ENCODE data around the gene GPR142. TPM values are rescaled to one million over a fixed set of nuclear protein-coding genes. Genes with fewer than 3 reads are reported as not detected.

Gene GPR142
- total RNA-seq, 1 donor from 2014 or later = 0.20 TPM

GRCh38 chr17:74344658-74345057, 22.6 kb upstream of the GPR142 start:
- DNase-seq (ENCODE audit: low spot score) = no peak

- DNase-seq (ENCODE audit: low spot score) = no peak
Observed at GRCh38 chr17:74345433-74346241, 21.7 kb upstream of the GPR142 start.

GRCh38 chr17:74347646-74348045, 19.7 kb upstream of the GPR142 start:
- DNase-seq (ENCODE audit: low spot score) = no peak

- no peak for DNase-seq (ENCODE audit: low spot score)
Observed at GRCh38 chr17:74349120-74349519, 18.2 kb upstream of the GPR142 start.

GRCh38 chr17:74350486-74350885, 16.8 kb upstream of the GPR142 start:
- no peak for DNase-seq (ENCODE audit: low spot score)

- DNase-seq (ENCODE audit: low spot score) = no peak
Observed at GRCh38 chr17:74351552-74352210, 15.6 kb upstream of the GPR142 start.

GRCh38 chr17:74353446-74354060, 13.8 kb upstream of the GPR142 start:
- no peak for DNase-seq (ENCODE audit: low spot score)

- no peak for DNase-seq (ENCODE audit: low spot score)
Observed at GRCh38 chr17:74354123-74354522, 13.2 kb upstream of the GPR142 start.

GRCh38 chr17:74354561-74354960, 12.7 kb upstream of the GPR142 start:
- DNase-seq (ENCODE audit: low spot score) = no peak

GRCh38 chr17:74355065-74355464, 12.2 kb upstream of the GPR142 start:
- no peak for DNase-seq (ENCODE audit: low spot score)

GRCh38 chr17:74356646-74357465, 10.4 kb upstream of the GPR142 start:
- no peak for DNase-seq (ENCODE audit: low spot score)

GRCh38 chr17:74357466-74357809, 9.9 kb upstream of the GPR142 start:
- DNase-seq (ENCODE audit: low spot score) = no peak

- no peak for DNase-seq (ENCODE audit: low spot score)
Observed at GRCh38 chr17:74358697-74359096, 8.6 kb upstream of the GPR142 start.

- no peak for DNase-seq (ENCODE audit: low spot score)
Observed at GRCh38 chr17:74359916-74360315, 7.4 kb upstream of the GPR142 start.

- DNase-seq (ENCODE audit: low spot score) = no peak
Observed at GRCh38 chr17:74360899-74361229, 6.4 kb upstream of the GPR142 start.

- no peak for DNase-seq (ENCODE audit: low spot score)
Observed at GRCh38 chr17:74361230-74362068, 5.9 kb upstream of the GPR142 start, which contains the start of gene BTBD17. Gene BTBD17 (minus strand): TSS chr17:74361868. CDS start chr17:74361819, 49 bp downstream.

- DNase-seq (ENCODE audit: low spot score) = no peak
Observed at GRCh38 chr17:74362069-74362405, 5.3 kb upstream of the GPR142 start.

GRCh38 chr17:74362810-74363498, 4.4 kb upstream of the GPR142 start:
- DNase-seq (ENCODE audit: low spot score) = no peak

- peak; percentile 76 for DNase-seq (ENCODE audit: low spot score)
Observed at GRCh38 chr17:74368341-74369081, 1.2 kb downstream of the GPR142 start.

GRCh38 chr17:74369221-74369620, 1.9 kb downstream of the GPR142 start:
- no peak for DNase-seq (ENCODE audit: low spot score)

Data from mucosa of gallbladder (tissue), 1 donor.